A204.1 (cell line): ENCODE results near the gene SPATC1L.

Experiments
- FAIRE-seq: peaks from 2 replicates; lab custom pipeline; 2012; peaks lifted over from hg19 to GRCh38; lab: Jason Lieb, UNC

Gene SPATC1L

DNA sequence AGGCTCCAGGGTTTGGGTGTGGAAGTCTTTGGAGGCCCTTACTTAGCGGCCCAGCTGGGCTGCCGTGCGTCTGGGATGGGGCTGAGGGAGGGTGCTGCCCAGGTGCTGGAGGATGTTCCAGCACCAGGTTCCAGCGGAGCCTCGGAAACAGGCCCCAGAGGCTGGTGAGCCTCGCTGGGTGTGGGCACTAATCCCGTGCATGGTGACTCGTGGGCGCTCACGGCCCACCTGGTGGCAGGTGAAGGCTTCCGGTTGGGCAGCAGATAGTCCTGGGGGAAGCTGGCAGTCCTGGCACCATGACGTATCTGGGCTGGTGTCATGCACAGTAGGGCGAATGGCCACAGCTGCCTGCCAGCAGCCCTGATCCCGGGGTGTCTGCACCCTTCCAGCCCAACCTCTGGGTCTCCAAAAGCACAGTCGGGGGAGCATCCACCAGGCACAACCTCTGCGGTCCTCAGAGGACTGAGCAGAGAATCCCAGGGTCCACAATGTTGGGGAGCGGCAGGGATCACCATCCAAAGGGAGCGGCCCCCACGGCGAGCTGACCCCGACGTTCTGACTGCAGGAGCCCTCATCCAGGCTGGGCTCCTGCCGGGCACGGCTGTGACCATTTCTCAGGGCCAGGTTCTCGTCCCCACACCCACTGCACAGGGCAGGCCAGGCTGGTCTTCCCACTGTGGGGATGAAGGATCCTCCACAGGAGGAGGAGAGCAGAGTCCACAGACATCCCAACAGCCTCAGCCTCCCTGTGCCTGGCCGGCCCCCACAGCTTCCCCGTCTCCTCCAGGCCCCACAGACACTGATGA is 54.2 kb downstream of the SPATC1L start:
- FAIRE-seq = no peak

DNA sequence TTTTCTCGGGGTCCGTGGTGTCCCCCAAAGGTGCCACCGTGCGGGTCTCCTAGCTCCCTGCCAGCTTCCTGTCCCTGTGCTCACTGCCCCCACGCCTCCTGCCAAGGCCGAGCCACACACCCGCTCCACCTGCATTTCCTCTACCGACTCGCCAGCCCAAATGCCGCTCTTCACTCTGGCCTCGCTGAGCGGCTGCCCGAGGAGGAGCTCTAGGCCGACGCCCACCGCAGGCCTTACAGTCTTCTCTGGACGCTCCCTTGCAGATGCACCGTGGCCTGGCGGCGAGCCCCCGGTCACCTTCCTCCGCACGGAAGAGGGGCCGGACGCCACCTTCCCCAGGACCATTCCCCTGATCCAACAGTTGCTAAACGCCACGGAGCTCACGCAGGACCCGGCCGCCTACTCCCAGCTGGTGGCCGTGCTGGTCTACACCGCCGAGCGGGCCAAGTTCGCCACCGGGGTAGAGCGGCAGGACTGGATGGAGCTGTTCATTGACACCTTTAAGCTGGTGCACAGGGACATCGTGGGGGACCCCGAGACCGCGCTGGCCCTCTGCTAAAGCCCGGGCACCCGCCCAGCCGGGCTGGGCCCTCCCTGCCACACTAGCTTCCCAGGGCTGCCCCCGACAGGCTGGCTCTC is 55.2 kb downstream of the SPATC1L start:
- no peak for FAIRE-seq

DNA sequence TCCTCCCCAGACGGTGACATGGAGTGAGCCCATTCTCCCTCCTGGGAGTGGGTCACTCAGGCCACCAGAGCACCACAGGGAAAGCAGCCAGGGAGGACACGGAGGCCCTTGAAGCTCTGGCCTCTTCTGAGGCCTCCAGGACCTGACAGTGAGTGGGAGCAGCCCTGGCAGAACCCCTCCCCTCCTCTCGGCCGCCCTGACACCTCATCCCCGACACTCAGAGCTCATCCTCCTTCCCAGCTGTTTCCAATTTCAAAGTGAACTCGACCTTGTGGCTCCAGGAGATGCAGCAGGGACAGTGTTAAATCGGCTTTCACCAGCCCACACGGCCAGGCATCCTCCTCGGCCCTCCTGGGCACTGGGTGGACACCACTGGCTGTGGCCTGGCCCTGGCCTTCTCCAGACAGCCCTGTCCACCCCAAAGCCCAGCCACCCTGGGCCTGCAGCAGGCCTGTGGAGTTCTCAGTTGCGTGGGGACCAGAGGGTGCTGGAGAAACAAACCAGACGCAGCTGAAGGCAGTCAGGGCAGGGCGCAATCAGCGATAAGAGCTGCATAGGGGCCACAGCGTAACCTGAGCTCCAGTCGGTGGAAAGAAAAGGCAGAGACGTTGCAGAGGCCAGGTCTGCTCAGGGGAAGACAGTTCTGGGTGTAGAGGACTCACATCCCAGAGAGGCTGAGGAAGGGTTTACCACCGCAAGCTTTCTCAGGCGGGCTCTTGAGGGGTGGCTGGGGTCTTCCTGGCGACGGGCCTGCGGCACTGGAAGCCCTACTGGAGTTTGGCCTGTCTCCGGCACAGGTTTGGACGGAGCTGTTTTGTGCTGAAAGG is 55.9 kb downstream of the SPATC1L start:
- FAIRE-seq = no peak

DNA sequence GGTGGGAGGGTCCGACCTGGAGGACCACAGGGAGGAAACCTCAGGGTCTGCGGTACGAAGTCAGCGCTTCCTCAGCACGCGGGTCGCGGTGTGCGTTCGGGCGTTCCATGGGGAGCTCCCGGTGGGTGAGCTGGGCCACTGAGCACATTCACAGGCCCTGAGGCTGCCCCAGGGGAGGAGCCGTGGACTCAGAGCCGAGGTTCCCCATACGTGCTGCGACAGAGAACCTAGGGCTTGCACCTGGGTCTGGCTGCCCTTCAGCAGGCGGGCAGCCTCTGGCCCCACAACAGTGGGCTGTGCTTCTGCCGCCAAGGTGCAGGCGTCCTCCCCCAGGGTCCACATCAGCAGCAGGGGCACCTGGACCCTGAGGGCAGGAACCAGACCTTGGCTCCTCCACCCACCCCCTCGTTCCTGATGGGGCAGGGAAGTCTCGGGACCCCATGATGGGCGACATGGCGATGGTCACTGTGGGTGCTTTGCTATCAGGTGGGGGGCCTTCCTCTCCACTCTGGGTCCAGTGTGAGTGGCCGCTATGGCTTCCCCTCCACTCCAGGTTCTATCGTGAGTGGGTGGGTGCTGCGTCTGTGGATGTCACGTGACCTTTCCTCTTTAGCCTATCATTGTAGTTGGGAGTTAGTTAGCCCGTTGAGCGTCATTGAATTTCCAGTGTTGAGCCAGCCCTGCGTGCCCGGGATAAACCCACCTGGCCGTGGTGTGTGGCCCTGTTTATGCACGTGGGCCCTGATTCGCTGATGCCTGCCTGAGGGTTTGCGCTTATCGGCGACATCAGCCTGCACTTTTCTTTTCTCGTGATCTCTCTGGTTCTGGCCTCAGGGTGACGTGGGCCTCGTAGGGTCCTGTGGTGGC is 56.8 kb downstream of the SPATC1L start:
- FAIRE-seq = no peak

DNA sequence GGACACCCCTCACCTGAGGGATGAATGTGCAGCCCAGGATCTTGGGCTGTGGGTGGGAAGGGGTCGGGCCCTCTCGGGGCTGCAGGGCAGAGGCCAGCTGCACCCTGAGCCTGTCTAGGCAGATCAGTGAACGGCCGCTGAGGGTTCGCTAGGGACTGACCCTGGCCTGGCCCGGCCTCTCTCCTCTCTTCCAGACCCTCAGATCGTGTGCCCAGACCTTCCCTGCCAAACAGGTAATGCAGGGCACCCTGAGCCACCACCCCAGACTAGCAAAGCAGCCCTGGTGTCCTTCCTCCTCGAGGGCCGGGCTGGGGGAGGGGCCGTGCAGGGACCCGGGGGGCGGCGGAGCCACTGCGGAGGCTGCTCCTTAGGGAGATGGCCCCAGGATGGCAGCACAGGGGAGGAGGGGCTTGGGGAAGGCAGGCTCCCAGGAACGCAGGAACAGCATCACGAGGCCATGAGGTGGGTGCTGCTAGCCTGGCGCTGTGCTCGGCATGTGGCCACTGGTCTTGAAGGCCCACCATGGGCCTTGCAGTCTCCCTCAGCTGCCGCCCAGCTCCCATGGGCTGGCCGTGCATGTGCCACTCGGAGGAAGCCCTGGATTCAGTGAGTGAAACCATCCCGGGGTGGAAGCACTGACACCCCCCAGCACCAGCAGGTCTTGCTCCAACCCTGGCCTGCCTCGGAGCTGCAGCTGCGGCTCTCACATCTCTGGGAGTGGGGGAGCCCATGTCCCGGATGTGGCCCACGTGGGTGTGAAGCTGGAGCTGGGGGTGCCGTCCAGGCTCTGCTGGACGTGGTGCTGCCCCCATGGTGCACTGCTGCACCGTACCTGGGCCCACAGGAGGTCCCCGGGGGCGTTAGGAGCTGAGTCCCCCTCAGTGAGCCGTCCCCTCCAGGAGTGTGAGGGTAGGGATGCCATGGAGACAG is 57.7 kb downstream of the SPATC1L start:
- no peak for FAIRE-seq

DNA sequence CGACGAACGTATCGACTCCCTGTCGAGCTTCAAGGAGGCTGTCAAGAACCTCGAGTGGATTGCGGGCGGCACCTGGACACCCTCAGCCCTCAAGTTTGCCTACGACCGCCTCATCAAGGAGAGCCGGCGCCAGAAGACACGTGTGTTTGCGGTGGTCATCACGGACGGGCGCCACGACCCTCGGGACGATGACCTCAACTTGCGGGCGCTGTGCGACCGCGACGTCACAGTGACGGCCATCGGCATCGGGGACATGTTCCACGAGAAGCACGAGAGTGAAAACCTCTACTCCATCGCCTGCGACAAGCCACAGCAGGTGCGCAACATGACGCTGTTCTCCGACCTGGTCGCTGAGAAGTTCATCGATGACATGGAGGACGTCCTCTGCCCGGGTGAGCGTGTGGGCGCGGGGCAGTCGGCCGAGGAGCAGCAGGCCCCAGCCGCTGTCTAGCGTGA is 58.4 kb downstream of the SPATC1L start:
- FAIRE-seq = no peak

DNA sequence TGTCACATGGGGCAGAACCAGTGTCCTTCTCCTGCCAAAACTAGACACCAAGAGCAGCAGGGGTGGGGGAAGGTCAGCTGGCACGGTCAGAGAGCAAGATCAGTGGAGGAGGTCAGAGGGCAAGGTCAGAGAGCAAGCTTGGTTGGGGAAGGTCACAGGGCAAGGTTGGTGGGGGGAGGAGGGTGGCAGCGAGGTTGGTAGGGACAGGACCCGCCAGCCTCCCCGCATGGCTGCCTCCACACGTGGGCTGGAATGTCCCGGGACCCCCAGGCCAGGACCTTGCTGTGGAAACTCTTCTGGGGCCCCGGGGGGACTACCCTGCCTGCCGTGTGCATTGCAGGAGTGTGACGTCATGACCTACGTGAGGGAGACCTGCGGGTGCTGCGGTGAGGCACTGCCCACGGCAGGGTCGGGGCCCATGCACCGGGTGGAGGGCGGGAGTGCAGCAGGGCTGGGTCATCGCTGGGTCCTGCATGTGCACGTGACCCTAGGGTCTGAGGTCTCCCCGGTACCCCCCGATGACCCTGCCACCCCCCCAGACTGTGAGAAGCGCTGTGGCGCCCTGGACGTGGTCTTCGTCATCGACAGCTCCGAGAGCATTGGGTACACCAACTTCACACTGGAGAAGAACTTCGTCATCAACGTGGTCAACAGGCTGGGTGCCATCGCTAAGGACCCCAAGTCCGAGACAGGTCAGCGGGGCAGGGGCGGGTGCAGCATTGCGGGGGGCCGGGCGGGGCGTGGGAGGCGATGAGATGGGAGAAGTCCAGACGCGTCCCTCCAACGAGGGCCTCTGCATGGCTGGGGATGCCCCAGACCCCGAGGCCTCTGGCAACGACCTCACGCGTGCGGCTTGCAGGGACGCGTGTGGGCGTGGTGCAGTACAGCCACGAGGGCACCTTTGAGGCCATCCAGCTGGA is 59.1 kb downstream of the SPATC1L start:
- no peak for FAIRE-seq

DNA sequence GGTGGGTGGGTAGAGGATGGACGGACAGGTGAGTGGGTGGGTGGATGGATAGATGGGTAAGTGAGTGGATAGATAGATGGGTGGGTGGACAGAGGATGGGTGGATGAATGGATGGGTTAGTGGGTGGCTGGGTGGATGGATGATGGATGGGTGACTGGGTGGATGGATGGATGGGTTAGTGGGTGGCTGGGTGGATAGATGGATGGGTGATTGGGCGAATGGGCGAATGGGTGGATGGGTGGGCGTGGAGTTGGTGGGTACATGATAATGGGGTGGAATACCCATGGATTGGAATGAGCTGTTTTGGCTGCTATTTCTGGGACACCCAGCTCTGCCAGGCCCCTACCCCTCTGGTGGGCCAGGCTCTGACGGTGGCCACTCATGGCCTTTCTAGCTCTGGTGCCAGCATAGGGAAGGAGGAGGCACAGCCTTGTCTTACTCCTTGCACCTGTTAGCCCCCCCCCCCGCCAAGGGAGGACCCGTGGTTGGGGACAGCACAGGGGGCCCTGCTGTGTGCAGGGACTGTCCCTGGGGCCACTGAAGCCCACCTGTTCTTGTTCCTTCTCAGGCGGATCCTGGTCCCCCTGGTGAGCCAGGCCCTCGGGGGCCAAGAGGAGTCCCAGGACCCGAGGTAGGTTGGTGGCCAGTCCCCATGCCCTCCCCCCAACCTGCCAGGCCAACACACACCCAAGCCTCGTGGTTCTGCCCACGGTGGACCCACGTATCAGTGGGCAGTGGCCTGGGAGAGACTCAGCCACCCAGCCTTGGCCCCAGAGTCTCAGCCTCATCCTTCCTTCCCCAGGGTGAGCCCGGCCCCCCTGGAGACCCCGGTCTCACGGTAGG is 60.0 kb downstream of the SPATC1L start:
- FAIRE-seq = no peak

DNA sequence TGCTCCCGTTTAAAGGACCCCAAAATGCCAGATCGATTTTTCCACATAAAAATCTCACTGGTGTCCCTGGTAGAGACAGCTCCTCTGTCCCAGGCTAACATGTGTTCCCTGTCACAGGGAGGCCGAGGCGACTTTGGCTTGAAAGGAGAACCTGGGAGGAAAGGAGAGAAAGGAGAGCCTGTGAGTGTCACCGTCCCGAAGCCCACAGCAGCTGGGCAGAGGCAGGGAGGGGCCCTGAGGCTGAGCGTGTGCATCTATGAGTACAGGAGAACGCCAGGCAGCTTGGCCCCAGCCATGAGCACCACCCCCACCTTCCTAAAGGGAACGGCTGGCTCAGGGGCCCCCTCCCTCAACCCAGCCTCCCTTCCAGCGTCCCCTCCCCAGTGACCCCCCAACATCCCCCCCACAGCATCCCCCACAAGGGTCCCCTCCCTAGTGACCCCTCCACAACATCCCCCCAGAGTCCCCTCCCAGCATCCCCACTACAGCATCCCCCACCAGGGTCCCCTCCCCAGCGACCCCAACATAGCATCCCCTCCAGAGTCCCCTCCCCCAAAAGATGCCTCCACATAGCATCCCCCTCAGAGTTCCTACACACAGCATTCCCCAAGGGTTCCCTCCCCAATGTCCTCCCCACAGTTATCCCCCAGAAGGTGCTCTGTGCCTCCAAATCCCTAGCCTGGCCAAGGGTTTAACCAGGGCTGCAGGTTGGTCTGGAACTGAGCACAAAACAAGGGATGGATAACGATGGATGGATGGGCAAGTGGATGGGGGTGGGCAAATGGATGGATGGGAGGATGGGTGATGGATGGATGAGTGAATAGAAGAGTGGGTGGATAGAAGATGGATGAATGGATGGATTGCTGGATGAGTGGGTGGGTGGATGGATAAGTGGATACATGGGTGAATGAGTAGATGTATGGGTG is 61.2 kb downstream of the SPATC1L start:
- no peak for FAIRE-seq

DNA sequence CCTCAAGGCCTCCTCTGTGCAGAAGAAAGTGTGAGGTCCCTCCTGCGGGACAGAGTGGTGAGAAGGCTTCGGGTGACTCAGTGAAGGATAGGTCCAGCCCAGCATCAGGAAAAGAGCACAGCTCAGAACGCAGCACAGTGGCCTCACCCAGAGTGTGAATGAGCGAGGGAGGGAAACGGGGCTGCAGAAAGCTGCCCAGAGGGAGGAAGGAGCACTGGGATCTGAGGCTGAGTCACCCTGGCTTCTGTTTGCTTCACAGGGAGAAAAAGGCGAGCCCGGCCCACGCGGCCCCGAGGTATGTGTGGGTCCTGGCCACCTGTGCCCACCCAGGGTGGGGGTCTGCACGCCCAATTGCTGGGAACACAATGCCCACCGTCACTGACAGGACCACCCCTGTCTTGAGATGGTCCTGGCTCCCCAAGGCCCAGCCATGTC is 62.0 kb downstream of the SPATC1L start:
- FAIRE-seq = no peak

DNA sequence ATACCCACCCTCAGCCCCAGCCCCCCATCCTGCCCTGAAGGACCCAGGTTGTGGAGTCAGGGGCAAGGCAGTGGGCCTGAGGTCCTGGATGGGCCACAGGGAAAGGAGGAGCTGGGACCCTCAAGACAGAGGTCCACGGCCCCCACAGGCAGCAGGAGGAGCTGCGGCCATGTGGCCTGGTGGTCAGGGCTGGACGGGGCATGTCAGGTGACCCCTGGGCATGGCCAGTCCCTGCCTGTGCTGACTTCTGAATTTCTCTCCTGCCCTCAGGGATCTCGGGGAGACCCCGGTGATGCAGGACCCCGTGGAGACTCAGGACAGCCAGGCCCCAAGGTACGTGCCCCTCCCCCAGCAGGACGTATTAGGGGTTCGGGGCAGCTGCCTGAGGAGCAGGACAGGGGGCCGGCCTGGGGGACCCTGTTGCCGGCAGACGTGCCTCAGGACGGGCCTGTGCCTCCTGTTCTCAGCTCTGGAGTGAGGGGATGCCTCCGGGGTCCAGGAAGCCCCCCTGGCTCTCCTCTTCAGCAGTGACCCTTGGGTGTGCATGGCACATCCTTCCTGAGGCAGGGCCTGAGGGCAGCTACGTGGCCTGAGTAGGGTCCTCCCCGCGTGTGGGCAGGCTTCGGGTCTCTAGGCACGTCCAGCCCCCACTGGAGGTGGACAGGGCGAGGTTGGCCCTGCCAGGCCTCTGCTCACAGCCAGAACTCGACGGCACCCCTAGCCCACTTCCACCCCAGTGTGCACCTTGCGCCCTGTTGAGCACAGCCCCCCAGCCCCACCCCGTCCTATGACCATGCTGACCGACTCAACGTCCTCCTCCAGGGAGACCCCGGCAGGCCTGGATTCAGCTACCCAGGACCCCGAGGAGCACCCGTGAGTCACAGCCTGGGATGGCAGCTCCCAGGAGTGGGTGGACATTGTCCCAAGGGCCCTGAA is 62.7 kb downstream of the SPATC1L start:
- no peak for FAIRE-seq

DNA sequence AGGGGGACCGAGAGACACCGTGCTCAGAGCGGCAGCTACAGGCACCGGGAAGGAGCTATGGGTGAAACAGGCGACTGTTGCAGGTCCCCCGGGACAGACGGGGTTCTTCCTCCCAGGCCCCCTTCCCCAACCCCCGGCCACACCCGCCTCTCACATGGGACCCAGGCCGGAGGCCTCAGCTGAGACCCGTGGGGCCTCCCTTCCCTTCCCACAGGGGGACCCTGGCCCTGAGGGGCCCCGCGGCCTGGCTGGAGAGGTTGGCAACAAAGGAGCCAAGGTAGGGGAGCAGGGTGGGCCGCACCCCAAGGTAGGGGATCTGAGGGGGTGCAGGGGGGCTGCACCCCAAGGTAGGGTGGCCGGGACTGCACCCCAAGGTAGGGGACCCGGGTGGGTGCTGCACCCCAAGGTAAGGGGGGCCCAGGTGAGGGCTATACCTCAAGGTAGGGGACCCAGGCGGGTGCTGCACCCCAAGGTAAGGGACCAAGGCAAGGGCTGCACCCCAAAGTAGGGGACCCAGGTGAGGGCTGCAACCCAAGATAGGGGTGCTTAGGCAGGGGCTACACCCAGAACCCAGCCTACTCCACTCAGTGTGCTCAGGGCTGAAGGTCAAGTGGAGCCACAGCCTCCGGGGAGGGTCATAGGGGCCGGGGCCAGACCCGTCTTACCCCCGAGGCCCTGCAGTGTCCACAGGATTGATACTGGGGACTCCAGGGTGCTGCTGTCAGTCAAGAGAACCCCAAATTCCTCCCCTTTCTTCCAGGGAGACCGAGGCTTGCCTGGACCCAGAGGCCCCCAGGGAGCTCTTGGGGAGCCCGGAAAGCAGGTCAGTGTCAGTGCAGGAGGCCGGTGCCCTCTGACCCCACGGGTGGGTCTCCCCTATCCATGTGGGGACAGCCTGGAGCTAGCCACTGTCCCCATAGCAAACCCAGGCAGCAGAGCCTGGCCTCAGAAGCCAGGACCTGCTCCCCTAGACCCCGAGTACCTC is 63.7 kb downstream of the SPATC1L start:
- FAIRE-seq = no peak

DNA sequence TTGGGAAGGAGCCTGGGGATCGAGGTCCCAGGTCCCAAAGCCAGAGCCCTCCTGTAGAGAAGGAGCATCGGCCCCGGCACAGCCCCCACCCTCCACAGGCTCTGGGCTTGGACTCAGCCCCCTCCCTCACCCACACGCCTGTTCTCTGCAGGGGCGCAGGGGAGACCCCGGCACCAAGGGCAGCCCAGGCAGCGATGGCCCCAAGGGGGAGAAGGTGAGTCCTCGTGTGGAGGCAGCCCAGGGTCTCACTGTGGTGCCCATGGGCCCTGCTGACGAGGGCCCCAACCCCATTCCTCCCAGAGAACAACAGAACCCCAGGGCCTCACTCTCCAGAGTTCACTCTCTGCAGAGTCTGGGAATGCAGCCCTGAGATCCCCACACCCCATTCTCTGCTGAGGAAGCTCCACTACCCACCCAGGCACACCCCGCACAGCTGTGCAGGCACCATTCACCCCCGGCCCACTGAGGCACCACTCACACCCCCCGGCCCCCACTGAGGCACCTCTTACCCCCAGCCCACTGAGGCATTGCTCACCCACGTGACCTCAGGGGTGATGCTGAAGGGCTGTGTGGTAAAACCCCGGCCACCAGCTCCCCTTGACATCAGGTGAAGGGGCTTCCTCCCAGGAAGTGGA is 64.5 kb downstream of the SPATC1L start:
- FAIRE-seq = no peak

DNA sequence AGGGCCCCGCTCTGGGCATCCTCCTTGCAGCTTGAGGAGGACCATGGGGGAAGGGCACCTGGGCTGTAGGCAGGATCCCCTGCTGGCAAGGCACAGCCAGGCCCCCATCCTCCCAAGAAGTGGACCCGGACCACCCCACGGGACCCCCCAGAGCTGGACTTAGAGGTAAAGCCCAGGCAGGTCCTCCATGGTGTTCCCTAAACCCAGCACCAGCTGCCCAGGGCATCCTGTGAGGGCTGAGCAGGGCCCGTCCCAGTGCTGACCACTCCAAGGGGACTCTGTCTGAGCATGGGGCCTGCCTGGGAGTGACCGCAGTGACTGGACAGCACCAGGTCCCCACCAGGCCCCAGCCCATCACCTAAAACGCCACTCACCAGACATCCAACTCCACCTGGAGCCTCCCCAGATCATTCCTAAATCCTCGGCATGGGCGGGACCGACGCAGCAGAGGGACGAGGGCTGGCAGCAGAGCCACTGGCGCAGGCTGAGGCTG is 65.1 kb downstream of the SPATC1L start:
- no peak for FAIRE-seq
